ENCODE results near the gene SORBS2. TPM values are rescaled to one million over a fixed set of nuclear protein-coding genes. Genes with fewer than 3 reads are reported as not detected.
A peak's percentile ranks its signal among the peaks of the same experiment; 100 is the strongest.

Gene SORBS2
- total RNA-seq, 4 donors from 2014 or later, result 21.5 to 103 (median 64.8) TPM

DNA sequence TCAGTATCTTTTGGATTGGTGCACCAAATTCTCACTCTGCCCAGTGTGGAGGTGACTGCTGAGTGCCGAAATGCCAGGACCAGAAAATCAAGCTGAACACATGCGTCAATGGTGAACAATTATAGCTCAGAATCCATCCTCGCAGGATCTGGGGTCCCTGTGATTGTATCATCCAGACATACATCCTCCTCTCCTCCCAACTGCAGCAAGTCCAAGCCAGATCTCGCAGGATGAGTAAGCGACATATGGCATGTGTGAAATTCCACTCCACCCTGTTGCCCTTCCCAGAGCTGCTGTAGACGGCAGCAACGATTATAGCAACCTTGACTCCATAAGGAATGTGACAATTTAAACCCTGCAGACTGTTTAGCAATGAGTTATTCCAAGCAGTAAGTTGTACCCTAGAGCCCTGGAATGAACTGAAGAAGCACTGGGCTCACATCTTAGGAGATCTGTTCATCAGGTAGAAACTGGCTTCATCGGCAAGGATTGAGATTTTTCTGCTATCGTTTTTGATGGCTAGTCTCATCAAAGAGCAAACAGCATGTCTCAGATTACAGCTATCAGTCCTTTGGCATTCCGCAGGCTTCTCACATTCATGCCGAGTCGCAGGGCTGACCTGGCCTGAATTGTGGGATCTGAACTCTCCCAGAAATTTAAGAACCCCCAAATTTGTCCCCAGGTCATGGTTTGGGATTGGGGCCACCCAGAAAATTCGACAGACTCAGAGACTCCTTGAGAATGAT lies 35.5 kb upstream of the SORBS2 start:
- ATAC-seq (ENCODE audit: low FRiP score) (no peak), DNase-seq (ENCODE audit: low spot score) (no peak)
- TF ChIP-seq CTCF (IDR thresholded peaks at IDR 0.05), result no peak

- ATAC-seq (ENCODE audit: low FRiP score) (no peak), DNase-seq (ENCODE audit: low spot score) (no peak)
- TF ChIP-seq CTCF (IDR thresholded peaks at IDR 0.05), result no peak
Measured at GRCh38 chr4:185846505-185847150, 34.6 kb upstream of the SORBS2 start.

DNA sequence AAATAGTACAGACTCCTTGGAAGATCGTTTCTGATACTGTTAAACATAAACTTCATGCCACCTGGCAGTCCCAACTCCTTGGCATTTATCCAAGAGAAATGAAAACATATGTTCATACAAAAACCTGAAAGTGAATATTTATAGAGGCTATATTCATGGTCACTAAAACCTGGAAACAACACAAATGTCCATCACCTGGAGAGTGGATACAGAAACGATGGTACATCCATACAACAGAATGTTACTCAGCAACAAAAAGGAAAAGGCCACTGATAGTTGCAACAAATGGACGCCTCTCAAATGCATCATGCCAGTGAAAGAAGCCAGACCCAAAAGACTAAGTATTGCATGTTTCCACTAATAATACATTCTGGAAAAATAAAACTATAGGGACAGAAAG lies 34.0 kb upstream of the SORBS2 start:
- no peak for TF ChIP-seq CTCF (IDR thresholded peaks at IDR 0.05)
- ATAC-seq (ENCODE audit: low FRiP score) (no peak), DNase-seq (ENCODE audit: low spot score) (no peak)

GRCh38 chr4:185841451-185841850 lies 29.5 kb upstream of the SORBS2 start:
- no peak for ATAC-seq (ENCODE audit: low FRiP score)
- TF ChIP-seq CTCF (IDR thresholded peaks at IDR 0.05), result no peak

GRCh38 chr4:185840953-185841352 lies 29.0 kb upstream of the SORBS2 start:
- no peak for DNase-seq (ENCODE audit: low spot score)
- TF ChIP-seq CTCF (IDR thresholded peaks at IDR 0.05), result no peak
- ATAC-seq (ENCODE audit: low FRiP score), result no peak

More at GRCh38 chr4:185841451-185841850, 29.5 kb upstream of the SORBS2 start:
- DNase-seq (ENCODE audit: low spot score), result no peak

DNA sequence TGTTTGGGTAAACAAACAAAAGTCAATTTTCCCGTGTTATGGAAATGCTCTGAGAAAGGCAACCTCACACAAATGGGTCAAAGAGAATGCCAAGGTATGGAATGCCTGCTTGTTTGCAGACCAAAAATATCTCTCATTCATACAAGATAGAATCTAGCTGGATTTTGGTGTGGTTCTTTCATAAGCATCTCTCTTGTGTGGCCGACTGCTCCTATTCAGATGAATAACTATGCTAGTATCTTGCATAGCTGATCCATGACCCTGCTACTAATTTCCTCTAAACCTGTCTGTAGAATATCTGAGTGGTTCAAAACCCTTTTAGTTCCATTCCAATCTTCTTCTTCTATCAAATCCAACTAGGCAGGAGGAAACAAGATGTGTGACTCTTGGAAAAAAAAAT lies 28.2 kb upstream of the SORBS2 start:
- ATAC-seq (ENCODE audit: low FRiP score) (no peak), DNase-seq (ENCODE audit: low spot score) (no peak)
- TF ChIP-seq CTCF (IDR thresholded peaks at IDR 0.05), result no peak

DNA sequence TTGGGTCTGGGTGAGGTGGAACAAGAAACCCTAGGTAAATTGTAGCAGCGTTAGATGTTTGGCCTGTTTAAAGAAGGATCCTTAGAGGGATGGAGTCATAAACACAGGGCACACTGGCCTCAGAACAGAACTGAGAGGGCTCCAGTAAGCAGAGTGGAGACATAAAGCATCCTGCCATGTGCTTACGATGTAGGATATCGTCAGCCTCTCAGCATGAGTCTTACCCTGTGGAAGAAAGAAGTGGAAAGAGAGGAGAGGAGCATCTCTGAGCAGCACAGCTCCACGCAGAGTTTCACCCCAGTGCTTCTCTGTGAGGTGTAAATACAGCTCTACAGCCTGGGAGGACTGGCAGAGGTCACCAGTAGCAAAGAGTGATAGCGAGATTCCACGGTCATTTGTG lies 27.8 kb upstream of the SORBS2 start:
- peak; percentile 4 for ATAC-seq (ENCODE audit: low FRiP score)
- no peak for TF ChIP-seq CTCF (IDR thresholded peaks at IDR 0.05)
- no peak for DNase-seq (ENCODE audit: low spot score)
